NCI-H345 treated with DMSO at 0.1 percent for 48 hours (cell line): ENCODE results near the gene CCNF.

Source experiments
- DNase-seq: peaks from one replicate; lab custom pipeline; 2025; ENCODE audit not compliant: unreplicated experiment; lab: John Stamatoyannopoulos, UW

The CCNF gene

DNA sequence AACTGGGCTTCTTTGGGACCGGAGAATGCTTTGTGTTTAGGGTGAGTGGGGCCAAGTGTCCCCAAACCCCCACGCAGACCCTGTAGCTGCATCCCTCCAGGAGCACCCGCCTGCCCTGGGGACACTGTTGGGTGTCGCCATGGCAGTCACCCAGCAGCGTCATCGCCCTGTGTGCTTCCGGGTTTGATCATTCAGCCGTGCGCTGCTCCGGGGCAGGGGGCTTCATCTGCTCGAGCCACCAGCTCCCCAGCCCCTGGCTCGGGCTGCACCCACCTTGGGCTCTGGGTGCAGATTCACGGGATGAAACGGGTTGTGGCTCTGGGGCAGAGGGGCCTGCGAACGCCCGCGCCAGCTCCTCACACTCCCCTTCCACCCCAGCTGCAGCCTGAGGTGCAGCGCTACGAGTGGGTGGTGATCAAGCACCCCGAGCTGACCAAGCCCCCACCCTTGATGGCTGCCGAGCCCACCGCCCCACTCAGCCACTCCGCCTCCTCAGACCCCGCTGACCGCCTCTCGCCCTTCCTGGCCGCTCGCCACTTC is 70.7 kb downstream of the CCNF start:
- no peak for DNase-seq

DNA sequence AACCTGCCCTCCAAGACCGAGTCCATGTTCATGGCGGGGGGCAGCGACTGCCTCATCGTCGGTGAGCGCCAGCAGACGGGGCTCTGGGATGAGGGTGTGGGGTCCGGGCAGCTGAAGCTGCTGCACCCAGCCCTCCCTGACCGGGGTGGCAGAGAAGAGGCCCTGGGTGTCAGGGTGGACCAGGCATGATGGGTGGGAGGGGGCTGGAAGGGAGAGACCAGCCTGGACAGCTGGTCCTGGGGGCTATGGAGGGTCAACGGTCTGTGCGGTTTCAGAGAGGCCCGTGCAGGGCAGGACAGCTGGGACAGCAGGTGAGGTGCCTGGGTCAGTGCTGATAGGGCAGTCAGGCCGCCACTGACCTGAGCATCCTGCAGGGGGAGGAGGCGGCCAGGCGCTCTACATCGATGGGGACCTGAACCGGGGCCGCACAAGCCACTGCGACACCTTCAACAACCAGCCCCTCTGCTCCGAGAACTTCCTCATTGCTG is 71.2 kb downstream of the CCNF start:
- no peak for DNase-seq

DNA sequence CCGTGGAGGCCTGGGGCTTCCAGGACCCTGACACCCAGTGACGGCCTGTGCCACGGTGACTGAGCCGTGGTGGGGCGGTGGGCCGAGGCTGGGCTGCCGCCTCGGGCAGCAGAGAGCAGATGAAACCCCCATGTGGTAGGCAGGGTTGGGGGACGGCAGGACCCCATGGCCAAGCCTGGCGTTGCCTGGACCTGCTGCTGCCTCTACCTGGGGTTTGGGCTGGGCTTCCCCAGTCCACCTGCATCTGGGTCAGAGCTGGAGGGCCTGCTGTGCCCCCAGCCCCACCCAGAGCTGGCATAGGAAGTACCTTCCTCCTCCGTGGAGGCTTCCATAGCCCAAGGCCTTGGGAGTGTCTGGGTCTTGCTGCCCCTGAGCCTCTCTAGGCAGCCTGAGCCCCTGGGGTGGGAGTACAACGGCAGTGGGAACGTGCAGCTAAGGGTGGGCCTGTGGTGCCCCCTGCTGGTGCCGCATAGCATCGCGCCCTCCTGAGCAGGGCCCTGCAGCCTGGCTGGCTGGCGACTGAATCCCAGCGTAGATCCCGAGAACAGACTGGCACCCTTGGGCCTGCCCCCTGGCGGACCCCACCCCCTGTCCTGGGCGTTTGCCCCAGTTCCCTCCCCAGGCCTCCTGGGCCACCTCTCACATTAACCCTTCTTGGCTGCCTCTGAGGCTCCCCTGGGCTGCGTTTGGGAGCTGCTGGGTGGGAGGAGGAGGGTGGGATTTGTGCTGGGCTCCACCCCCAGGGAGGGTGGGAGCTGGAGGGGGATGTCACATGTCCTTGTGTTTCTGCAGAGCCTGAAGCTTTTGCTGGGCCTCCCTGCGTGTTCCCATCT is 71.9 kb downstream of the CCNF start:
- peak; percentile 50 for DNase-seq

DNA sequence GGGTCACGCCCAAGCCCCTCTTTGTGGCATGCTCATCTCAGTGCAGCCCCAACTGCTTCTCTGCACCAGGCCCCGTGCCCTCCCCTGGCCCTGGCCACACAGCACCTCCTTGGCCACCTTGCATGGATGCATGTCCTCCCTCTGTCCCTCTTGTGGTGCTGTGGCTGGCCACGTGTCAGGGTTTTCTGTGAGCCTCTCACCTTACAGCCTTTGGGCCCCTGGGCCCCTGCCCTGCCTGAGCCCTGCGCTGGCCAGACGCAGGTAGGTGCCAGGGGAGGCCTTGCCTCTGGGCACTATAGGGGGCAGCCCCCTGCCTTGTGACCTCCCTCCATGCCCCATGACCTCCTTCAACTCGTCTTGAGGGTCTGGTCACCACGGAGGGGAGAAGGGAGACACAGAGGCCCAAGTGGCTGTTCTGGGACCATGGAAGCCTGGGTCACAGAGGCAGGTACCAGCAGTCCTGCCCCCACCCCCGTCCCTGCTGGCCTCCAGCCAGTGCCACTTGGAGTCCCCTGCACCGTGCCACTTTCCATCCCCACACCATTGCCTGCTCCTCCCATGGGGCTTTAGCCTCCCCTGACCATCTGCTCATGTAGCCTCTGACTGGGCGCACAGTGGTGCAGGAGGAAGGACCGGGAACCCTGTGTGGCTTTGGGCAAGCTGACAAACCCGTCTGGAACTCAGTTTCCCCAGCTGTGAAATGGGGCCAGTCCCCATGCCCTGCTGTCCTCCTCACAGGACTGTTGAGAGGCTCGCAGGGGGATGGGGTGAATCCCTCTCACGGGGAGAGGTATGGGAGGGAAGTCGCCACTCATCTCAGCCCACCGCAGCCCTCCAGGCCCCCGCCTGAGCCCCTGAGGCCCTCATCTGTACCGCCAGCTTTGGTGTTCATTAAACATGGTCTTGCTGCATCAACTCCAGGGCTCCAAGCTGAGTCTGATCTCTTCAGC is 73.0 kb downstream of the CCNF start:
- no peak for DNase-seq

DNA sequence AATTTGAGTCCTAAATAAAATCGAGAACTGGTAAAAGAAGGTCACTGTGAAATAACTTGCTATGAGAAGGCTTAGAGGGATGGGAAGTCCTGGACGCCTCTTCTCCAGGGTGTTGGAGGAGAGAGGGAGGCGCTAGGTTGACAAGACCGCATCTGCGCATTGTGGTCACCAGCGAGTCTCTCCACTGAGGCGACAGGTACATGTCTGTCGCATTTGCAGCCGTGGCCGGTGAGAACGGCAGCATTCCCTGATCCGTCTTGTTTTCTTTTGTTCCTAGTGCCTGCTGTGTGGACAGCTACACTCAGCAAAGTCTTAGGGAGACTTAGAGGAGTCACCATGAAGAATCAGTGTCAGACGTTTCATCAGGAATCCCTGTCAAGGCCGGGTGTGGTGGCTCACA is 76.4 kb downstream of the CCNF start:
- DNase-seq: no peak

DNA sequence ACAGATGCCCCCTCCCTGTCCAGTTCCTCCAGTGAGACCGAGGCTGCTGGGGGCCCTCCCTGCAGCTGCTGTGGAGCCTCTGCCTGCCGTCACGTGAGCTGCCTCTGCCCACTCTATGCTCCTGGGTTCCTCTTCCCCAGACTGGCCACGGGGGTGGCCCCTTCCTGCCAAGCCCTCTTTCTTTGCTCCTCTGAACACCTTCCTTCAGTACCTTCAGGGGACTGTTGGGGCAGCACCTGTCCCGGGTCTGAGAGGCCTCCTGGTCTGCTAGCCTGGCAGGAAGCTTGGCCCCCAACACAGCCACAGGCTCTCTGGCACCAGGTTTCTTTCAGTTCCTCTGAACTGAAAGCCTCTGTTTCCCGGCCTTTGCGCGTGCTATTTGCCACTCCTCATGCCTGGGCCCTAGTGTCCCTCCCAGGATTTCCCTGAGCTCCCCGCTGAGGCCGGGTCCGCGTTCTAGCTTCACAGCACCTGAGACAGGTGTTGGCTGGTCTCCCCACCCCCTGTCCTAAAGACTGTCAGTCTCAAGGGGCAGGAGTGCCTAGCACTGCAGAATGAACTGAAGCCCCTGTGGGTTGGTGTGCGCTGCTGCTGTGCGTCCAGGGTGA is 77.9 kb downstream of the CCNF start:
- DNase-seq: no peak

DNA sequence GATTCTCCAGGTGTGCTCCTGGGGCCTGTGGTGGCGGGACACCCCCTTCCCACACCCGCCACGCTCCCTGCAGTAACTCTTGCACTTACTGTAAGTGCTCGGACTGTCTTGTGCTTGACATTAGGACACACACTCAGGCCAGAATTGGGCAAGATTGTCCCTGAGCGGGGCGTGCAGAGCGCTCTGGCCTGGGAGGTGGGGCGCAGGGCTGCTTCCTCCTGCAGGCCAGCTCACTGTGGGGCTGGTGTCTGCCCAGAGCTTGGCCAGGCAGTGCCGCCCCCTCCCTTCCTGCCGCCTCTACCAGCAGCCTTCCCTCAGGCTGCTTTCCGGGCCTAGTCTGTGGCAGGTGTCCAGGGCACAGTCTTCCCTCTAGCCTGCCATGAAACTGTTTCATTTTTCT is 78.4 kb downstream of the CCNF start:
- DNase-seq: no peak
